A549 (cell line): ENCODE results near the gene NXPH4.

Source experiments
- CTCF ChIP-seq: fragments of >200 bp; sonication (Bioruptor Twin); formaldehyde crosslinking; IDR thresholded peaks from 3 replicates; pipeline ENCODE4 v1.5.1; 2016
- KDM1A ChIP-seq: fragments of 200-600 bp; sonication (generic); IDR thresholded peaks from 2 replicates; pipeline ENCODE4 v1.6.1; 2016; ENCODE audit warnings: low read depth, mild to moderate bottlenecking
- MAFK ChIP-seq: fragments of 450-650 bp; IDR thresholded peaks from 2 replicates; pipeline ENCODE4 v1.6.1; 2014; ENCODE audit not compliant: partially characterized antibody
- MAX ChIP-seq: IDR thresholded peaks from 2 replicates; pipeline ENCODE4 v1.6.1; 2012
- MAZ ChIP-seq: fragments of 150-350 bp; IDR thresholded peaks from 2 replicates; pipeline ENCODE4 v1.6.1; 2014; ENCODE audit warnings: antibody characterized with exemption, low read depth, low read length, borderline replicate concordance
- PBX3 ChIP-seq: IDR thresholded peaks from 2 replicates; pipeline ENCODE4 v1.6.1; 2012

- no peak for TF ChIP-seq MAZ
- TF ChIP-seq CTCF, result no peak
- TF ChIP-seq MAFK, result no peak
- no peak for TF ChIP-seq KDM1A
- TF ChIP-seq MAX, result no peak
- TF ChIP-seq PBX3, result no peak
These were observed 6.7 kb upstream of the NXPH4 start for GRCh38 chr12:57209916-57210315.
